Measurements from ENCODE around the gene GATAD1.
A peak's percentile ranks its signal among the peaks of the same experiment; 100 is the strongest.
"Not testable (repeated sequence)": the region's sequence is repeated elsewhere in the genome, so short reads cannot be mapped to it uniquely, and the experiment has no call there.

GATAD1 gene

DNA sequence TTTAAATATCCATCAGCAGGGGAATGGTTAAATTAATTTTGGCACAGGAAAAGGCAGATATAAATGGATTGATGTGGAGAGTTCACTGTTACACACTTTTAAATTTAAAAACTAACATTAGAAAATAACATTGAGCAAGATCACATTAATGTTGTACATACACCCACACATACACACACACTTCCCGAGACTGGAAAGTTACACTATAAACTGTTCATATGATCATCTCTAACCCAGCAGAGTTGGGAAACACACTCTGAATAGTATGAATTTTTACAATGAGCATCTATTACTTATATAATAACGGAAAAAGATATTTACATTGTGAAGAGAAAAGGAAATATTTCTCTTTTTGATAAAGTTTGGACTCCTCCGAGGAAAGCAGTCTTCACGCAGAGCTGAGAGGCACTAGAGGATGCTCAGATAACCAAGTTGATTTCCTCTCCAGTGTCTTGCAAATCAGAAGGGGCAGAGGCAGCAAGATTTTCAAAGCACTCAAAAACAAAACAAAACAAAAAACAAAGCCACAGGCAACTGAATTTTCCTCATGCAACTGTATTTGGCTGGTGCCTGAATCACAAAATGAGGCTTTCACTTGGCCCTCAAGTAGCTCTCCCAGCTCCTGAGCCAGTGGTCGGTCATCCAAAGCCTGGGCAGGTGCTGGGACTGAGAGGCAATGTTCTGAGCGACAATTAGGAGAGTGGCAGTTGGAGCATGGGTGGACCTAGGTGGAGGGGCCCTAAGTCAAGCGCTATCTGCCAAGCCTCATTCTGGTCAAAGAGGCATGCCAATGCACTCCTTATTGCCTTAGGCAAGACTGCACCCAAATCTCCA, 10.5 kb upstream of the GATAD1 start:
- WGBS, 2 experiments (ENCODE audit: insufficient coverage in 2 of 2), result 69 to 94% methylated on average over 2 to 6 of the region's 7 CpGs

DNA sequence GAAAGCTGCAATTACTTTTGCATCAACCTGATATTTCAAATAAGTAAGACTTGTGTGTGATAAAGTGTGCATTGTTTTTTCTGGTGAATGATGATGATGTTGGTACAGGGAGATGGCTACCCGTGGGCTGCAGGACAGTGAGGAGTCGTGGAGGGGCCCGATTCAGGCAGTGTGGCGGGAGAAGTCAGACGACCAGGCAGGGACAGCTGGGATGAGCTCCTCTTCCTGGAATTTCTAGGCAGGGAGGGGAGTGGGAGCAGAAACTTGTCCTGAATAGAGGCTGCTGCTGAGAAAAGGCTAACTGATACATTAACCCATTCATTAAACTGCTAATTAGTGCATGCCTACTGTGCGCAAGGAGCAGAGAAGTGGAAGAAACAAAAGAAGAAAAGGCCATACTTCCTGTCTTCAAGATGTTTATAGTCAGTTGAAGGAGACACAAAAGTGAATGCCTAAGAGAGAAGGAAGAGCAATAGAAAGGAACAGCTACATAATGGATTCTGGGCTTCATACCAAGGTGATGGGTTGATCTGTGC, 9.3 kb upstream of the GATAD1 start:
- WGBS, 2 experiments (ENCODE audit: insufficient coverage in 2 of 2), result 86 to 92% methylated on average over 4 to 5 of the region's 6 CpGs
- no peaks in the 10 kb centered on the region for H3K36me3 ChIP-seq (ENCODE audit: control insufficient read depth, insufficient read depth, low read length)
- H3K4me1 ChIP-seq (ENCODE audit: control insufficient read depth, insufficient read depth, low read length, poor library complexity, severe bottlenecking), result no peaks in the 10 kb centered on the region
- no peaks in the 10 kb centered on the region for H3K9me3 ChIP-seq (ENCODE audit: control insufficient read depth, low read length)
- H3K4me3 ChIP-seq (ENCODE audit: extremely low read depth, insufficient read depth, low read length, poor library complexity, severe bottlenecking), result no peak overlapping the region
- no peak overlapping the region for H3K27ac ChIP-seq (ENCODE audit: low read depth, low read length, severe bottlenecking)

More for the DNA sequence above, 10.5 kb upstream of the GATAD1 start:
- H3K9me3 ChIP-seq (ENCODE audit: control insufficient read depth, low read length), result no peaks in the 10 kb centered on the region
- no peak overlapping the region for H3K4me3 ChIP-seq (ENCODE audit: extremely low read depth, insufficient read depth, low read length, poor library complexity, severe bottlenecking)
- no peaks in the 10 kb centered on the region for H3K4me1 ChIP-seq (ENCODE audit: control insufficient read depth, insufficient read depth, low read length, poor library complexity, severe bottlenecking)
- H3K27ac ChIP-seq (ENCODE audit: low read depth, low read length, severe bottlenecking), result no peak overlapping the region
- no peaks in the 10 kb centered on the region for H3K36me3 ChIP-seq (ENCODE audit: control insufficient read depth, insufficient read depth, low read length)

DNA sequence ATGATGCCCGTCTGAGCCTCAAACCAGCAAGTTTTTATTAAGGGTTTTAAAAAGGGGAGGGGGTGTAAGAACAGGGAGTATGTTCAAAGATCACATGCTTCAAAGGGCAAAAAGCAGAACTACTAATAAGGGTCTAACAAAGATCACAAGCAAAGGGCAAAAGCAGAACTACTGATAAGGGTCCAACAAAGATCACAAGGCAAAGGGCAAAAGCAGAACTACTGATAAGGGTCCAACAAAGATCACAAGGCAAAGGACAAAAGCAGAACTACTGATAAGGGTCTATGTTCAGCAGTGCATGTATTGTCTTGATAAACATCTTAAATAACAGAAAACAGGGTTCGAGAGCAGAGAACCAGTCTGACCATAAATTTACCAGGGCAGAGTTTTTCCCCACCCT, 4.6 kb upstream of the GATAD1 start:
- H3K27ac ChIP-seq (ENCODE audit: low read depth, low read length, severe bottlenecking); H3K9me3 ChIP-seq (ENCODE audit: control insufficient read depth, low read length): not testable (repeated sequence)
- WGBS, 2 experiments (ENCODE audit: insufficient coverage in 2 of 2), result 92 to 100% methylated on average over 1 to 2 of the region's 2 CpGs

DNA sequence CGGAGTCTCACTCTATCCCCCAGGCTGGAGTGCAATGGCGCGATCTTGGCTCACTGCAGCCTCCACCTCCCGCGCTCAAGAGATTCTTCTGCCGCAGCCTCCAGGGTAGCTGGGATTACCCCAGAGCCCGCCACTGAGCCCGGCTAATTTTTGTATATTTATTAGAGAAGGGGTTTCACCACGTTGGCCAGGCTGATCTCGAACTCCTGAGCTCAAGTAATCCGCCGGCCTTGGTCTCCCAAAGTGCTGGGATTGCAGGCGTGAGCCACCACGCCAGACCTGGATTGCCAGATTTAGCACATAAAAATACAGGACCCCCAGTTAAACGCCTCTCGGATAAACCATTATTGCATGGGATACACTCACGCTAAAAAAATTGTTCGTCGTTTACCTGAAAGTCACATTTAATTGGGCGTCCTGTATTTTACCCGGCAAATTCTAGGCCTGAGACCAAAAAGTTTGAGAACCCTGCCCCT, 375 bp upstream of the GATAD1 start:
- Histone ChIP-seq H3K9me3 (ENCODE audit: control insufficient read depth, low read length) (no peaks in the 10 kb centered on the region), H3K36me3 (ENCODE audit: control insufficient read depth, insufficient read depth, low read length) (peaks cover 28% of the 10 kb centered on the region), H3K4me3 (ENCODE audit: extremely low read depth, insufficient read depth, low read length, poor library complexity, severe bottlenecking) (peak overlapping the region; percentile 86), H3K27ac (ENCODE audit: low read depth, low read length, severe bottlenecking) (no peak overlapping the region), H3K4me1 (ENCODE audit: control insufficient read depth, insufficient read depth, low read length, poor library complexity, severe bottlenecking) (no peaks in the 10 kb centered on the region)
- WGBS, 2 experiments (ENCODE audit: insufficient coverage in 2 of 2), result 40 to 44% methylated on average over 13 to 16 of the region's 21 CpGs

More for the DNA sequence above, 4.6 kb upstream of the GATAD1 start:
- not testable (repeated sequence) for H3K4me1 ChIP-seq (ENCODE audit: control insufficient read depth, insufficient read depth, low read length, poor library complexity, severe bottlenecking); H3K36me3 ChIP-seq (ENCODE audit: control insufficient read depth, insufficient read depth, low read length); H3K4me3 ChIP-seq (ENCODE audit: extremely low read depth, insufficient read depth, low read length, poor library complexity, severe bottlenecking)

DNA sequence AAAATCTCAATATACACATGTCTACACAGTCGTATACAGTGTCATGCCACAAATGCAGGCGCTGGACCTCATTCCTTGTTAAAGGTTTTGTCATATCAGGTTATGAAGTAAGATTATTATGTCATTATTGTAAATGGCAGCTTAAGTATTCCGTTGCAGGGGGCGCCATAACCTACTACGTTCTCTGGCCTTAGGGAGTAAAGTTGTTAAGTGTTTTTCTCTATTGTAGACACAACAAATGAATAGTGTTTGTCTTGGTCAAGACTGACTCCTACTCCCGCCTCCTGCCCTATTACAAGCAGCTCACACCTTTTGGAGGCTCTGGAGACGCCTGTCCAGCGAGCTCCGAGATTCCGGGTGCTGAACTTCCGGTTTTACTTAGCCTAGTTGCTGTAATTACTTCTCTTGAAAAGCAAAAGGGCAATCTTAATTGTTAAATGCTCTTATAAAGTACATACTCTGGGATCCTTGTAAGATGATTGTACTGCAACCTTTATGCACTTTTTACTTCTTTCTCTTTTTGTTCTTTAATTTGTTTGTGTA, 994 bp downstream of the GATAD1 start:
- no peaks in the 10 kb centered on the region for H3K9me3 ChIP-seq (ENCODE audit: control insufficient read depth, low read length)
- peak overlapping the region; percentile 86 for H3K4me3 ChIP-seq (ENCODE audit: extremely low read depth, insufficient read depth, low read length, poor library complexity, severe bottlenecking)
- 0% methylated on average over 1 to 4 of the region's 11 CpGs for WGBS, 2 experiments (ENCODE audit: insufficient coverage in 2 of 2)
- peaks cover 41% of the 10 kb centered on the region for H3K36me3 ChIP-seq (ENCODE audit: control insufficient read depth, insufficient read depth, low read length)
- no peak overlapping the region for H3K27ac ChIP-seq (ENCODE audit: low read depth, low read length, severe bottlenecking)
- no peaks in the 10 kb centered on the region for H3K4me1 ChIP-seq (ENCODE audit: control insufficient read depth, insufficient read depth, low read length, poor library complexity, severe bottlenecking)

DNA sequence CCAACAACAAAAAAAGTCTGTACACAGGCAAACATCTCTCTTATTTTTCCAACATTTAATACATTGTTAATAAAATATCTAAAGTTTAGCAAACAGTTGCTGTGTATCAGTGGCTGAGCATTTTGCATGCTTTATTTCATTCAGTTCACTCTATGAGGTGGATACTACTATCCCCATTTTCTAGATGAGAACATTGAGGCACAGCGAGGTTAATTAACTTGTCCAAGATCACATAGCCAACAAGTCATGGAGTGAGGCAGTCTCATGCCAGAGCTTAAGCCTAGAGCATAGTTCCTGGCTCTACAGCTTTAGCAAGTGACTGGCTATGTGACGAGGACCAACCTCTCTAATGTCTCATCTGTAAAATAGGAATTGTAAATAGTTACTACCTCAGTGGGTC, 4.4 kb downstream of the GATAD1 start:
- Histone ChIP-seq H3K27ac (ENCODE audit: low read depth, low read length, severe bottlenecking) (no peak overlapping the region), H3K4me3 (ENCODE audit: extremely low read depth, insufficient read depth, low read length, poor library complexity, severe bottlenecking) (no peak overlapping the region), H3K36me3 (ENCODE audit: control insufficient read depth, insufficient read depth, low read length) (peaks cover 75% of the 10 kb centered on the region), H3K9me3 (ENCODE audit: control insufficient read depth, low read length) (no peaks in the 10 kb centered on the region), H3K4me1 (ENCODE audit: control insufficient read depth, insufficient read depth, low read length, poor library complexity, severe bottlenecking) (no peaks in the 10 kb centered on the region)
- WGBS, 2 experiments (ENCODE audit: insufficient coverage in 2 of 2), result 100% methylated on average over 1 to 2 of the region's 2 CpGs

DNA sequence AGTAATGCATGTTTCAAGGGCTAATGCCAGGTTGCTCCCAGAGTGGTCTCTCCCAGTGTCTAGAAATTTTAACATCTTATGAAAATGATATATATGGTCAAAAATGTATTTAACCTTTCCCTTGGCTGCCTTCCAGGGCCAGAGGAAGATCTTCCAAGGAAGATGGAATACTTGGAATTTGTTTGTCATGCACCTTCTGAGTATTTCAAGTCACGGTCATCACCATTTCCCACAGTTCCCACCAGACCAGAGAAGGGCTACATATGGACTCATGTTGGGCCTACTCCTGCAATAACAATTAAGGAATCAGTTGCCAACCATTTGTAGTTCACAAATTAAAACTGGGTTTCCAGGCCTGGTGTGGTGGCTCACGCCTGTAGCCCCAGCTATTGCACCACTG, 9.0 kb downstream of the GATAD1 start:
- Histone ChIP-seq H3K4me1 (ENCODE audit: control insufficient read depth, insufficient read depth, low read length, poor library complexity, severe bottlenecking) (no peaks in the 10 kb centered on the region), H3K27ac (ENCODE audit: low read depth, low read length, severe bottlenecking) (no peak overlapping the region), H3K9me3 (ENCODE audit: control insufficient read depth, low read length) (no peaks in the 10 kb centered on the region), H3K4me3 (ENCODE audit: extremely low read depth, insufficient read depth, low read length, poor library complexity, severe bottlenecking) (no peak overlapping the region), H3K36me3 (ENCODE audit: control insufficient read depth, insufficient read depth, low read length) (peaks cover 66% of the 10 kb centered on the region)
- WGBS, 2 experiments (ENCODE audit: insufficient coverage in 2 of 2), result 90 to 95% methylated on average over 2 of the region's 2 CpGs

DNA sequence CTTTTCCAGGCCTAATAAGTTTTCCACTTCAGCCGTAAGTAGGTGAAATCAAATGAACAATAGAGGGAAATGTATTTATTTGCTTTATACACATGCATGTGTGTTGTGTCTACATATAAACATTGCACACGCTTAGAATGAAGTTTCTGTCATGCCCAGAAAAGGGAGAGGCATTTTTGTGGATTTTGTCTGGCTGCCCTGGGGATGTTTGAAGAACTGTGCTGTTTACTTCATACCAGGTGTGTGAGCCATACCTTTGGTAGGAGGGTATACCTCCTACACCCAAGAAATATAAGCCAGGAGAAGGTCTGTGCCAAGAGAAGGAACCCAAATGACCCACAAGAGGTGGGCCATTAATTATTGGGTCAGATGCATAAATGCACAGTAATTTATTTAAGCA, 12.8 kb downstream of the GATAD1 start:
- WGBS, 2 experiments (ENCODE audit: insufficient coverage in 2 of 2), result 80% methylated on average over 1 of the region's 2 CpGs; no CpG with 5 or more reads in 1 of the 2 experiments
- Histone ChIP-seq H3K4me1 (ENCODE audit: control insufficient read depth, insufficient read depth, low read length, poor library complexity, severe bottlenecking) (no peaks in the 10 kb centered on the region), H3K27ac (ENCODE audit: low read depth, low read length, severe bottlenecking) (no peak overlapping the region), H3K4me3 (ENCODE audit: extremely low read depth, insufficient read depth, low read length, poor library complexity, severe bottlenecking) (no peak overlapping the region), H3K36me3 (ENCODE audit: control insufficient read depth, insufficient read depth, low read length) (peaks cover 28% of the 10 kb centered on the region), H3K9me3 (ENCODE audit: control insufficient read depth, low read length) (no peaks in the 10 kb centered on the region)

DNA sequence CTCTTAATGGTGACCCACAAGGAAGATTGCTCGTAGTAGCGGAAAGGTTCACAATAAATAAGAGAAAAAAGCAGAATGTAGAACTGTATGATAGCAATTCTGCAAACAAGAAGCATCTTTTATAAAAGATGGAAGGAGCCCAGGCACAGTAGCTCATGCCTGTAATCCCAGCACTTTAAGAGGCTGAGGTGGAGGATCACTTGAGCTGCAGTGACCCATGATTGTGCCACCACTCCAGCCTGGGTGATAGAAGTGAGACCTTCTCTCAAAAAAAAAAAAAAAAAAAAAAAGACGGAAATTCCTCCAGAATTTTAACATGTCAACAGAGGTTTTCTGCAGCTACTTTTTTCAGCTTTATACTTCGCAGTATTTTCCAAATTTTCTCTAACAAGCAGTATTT, 13.2 kb downstream of the GATAD1 start:
- Histone ChIP-seq H3K36me3 (ENCODE audit: control insufficient read depth, insufficient read depth, low read length) (peaks cover 24% of the 10 kb centered on the region), H3K27ac (ENCODE audit: low read depth, low read length, severe bottlenecking) (no peak overlapping the region), H3K4me1 (ENCODE audit: control insufficient read depth, insufficient read depth, low read length, poor library complexity, severe bottlenecking) (no peaks in the 10 kb centered on the region), H3K9me3 (ENCODE audit: control insufficient read depth, low read length) (no peaks in the 10 kb centered on the region), H3K4me3 (ENCODE audit: extremely low read depth, insufficient read depth, low read length, poor library complexity, severe bottlenecking) (no peak overlapping the region)
- 67 to 92% methylated on average over 2 to 3 of the region's 4 CpGs for WGBS, 2 experiments (ENCODE audit: insufficient coverage in 2 of 2)

DNA sequence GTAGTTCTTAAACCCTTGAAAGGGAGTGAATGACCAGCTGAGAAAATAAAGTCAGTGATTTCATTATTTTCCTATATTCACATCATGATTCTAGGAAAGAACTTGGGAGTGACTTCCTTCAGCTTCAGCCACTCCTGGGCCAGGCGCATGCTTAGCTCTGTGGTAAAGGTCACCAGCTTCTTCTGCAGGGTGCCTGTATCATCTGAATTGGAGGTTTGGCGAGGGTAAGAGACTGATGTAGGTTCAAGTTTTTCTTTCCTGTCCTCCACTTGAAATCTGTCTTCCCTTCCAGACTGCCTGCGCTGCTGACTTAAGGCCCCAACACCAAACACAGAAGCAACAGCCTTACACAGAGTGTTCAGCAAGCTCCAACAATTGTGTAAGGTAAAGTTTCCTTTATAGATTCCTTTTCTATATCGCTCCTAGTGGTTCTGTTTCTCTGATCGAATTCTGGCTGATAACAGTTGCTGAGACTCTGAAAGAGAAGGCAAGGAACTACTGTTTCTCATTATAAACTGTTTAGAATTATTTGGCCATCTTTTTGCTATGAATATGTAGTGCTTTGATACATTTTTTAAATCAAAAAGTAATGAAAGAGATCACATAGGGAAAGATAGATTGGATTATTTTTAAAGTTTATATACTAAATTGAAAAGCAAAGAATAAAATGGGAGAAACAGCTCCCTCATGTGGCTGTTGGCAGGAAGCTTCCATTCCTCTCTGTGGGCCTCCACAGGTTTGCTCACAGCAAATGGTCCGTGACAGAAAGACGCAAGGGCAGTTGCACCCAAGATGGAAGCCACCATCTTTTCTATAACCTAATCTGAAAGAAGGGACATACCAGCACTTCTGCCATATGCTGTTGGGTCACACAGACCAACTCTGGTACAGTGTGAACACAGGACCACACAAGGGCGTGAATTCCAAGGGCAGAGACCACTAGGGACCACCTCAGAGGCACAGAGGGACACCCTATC, 14.0 kb downstream of the GATAD1 start:
- 54 to 82% methylated on average over 2 to 3 of the region's 8 CpGs for WGBS, 2 experiments (ENCODE audit: insufficient coverage in 2 of 2)
- no peaks in the 10 kb centered on the region for H3K9me3 ChIP-seq (ENCODE audit: control insufficient read depth, low read length)
- no peak overlapping the region for H3K4me3 ChIP-seq (ENCODE audit: extremely low read depth, insufficient read depth, low read length, poor library complexity, severe bottlenecking)
- H3K27ac ChIP-seq (ENCODE audit: low read depth, low read length, severe bottlenecking), result no peak overlapping the region
- H3K4me1 ChIP-seq (ENCODE audit: control insufficient read depth, insufficient read depth, low read length, poor library complexity, severe bottlenecking), result no peaks in the 10 kb centered on the region
- peaks cover 16% of the 10 kb centered on the region for H3K36me3 ChIP-seq (ENCODE audit: control insufficient read depth, insufficient read depth, low read length)

All from mesodermal cell (in vitro differentiated cells).